ENCODE data around the gene DDX1. TPM values are rescaled to one million over a fixed set of nuclear protein-coding genes. Genes with fewer than 3 reads are reported as not detected.

DDX1 gene
- total and polyA plus RNA-seq, 9 of the 15 experiments (the other 6 are each of a cell fraction or from before 2014, with no cell fraction given) = 116 to 277 (median 232) TPM

DNA sequence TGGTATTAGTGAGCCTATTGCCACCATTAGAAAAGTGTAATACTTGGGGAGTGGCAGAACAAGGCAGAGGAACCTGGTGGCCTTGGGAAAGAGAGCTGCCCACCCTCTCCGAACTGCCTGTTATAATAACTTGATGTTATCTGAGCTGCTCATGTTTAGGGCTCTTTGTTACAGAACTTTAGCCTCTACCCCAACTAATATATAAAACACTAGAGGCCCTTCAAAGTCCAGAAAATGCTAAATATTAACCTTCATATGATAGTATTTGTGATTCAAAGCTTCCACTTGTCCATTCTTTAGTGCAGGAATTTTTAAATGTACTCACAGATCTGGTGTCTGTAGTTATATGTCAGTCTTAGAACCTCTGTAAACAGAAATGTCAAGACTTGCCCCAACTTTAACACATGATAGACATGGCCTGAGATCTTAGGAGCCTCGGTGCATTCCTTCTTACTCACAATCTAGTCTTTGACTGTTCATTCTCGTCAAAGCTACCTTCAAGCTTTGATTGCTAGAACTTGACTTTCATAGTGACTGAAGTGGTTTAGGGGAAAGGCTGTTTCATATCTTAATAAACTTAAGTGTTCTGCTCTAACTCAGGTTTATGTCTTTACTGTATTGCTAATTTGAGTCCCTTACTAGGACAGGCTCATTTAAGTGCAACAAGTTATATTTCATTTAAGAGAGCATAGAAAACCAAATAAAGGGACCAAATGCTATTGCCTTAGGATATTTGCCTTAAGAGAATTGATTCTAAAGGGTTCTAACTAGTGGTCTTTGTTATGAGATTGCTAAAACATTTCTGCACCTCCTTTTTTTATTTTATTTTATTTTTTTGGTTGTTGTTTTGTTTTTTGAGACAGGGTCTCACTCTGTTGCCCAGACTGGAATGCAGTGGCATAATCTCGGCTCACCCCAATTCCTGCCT is 41.6 kb downstream of the DDX1 start:
- no peak overlapping the region for H3K4me3 ChIP-seq
- H2AFZ ChIP-seq (ENCODE audit: low read depth, low read length) = no peak overlapping the region
- DNase-seq (ENCODE audit: extremely low read depth in 1 of 4, low spot score in 3 of 4) (no peak), ATAC-seq (no peak), FAIRE-seq (no peak)
- no peak overlapping the region for H3K4me2 ChIP-seq (ENCODE audit: insufficient read depth, low read length)
- intact Hi-C loops (cut with micrococcal nuclease) = loop anchor here (10.0 kb wide), 1 partner anchor 881 kb away; no protein-coding TSS in a partner anchor
- TF ChIP-seq CBX8 (IDR thresholded peaks at IDR 0.05; ENCODE audit: borderline replicate concordance, extremely low read depth, low read depth, low read length, poor library complexity, severe bottlenecking) (no peak), HEY1 (CRISPR knock-in tag; IDR thresholded peaks at IDR 0.05; ENCODE audit: borderline replicate concordance) (no peak), ZNF12 (CRISPR knock-in tag; IDR thresholded peaks at IDR 0.05) (no peak), BRD9 (IDR thresholded peaks at IDR 0.05; ENCODE audit: low read depth, partially characterized antibody) (no peak), PTBP1 (IDR thresholded peaks at IDR 0.05; ENCODE audit: low read depth, low read length) (no peak), FOS (IDR thresholded peaks at IDR 0.05; ENCODE audit: extremely low read depth, insufficient read length) (no peak)
- TF ChIP-seq, protein P1, sequence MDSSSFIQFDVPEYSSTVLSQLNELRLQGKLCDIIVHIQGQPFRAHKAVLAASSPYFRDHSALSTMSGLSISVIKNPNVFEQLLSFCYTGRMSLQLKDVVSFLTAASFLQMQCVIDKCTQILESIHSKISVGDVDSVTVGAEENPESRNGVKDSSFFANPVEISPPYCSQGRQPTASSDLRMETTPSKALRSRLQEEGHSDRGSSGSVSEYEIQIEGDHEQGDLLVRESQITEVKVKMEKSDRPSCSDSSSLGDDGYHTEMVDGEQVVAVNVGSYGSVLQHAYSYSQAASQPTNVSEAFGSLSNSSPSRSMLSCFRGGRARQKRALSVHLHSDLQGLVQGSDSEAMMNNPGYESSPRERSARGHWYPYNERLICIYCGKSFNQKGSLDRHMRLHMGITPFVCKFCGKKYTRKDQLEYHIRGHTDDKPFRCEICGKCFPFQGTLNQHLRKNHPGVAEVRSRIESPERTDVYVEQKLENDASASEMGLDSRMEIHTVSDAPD (CRISPR knock-in tag; IDR thresholded peaks at IDR 0.05) = no peak
- H3K27me3 ChIP-seq (ENCODE audit: control insufficient read depth in 2 of 2, insufficient read depth in 2 of 2, low read length in 2 of 2) = no peaks in the 10 kb centered on the region
- WGBS (ENCODE audit: insufficient coverage, low coverage, missing lambda C conversion rate) = 91% methylated on average over 4 of the region's 4 CpGs
- H3K9ac ChIP-seq (ENCODE audit: insufficient read depth in 1 of 2, low read depth in 2 of 2, low read length in 2 of 2) = no peak overlapping the region
- no TSS peak for BruUV-seq (replicated peaks)
- in situ Hi-C loops (cut with MboI) = no loop called here
- no peaks in the 10 kb centered on the region for H3K4me1 ChIP-seq (replicated peaks in 1 of 2; ENCODE audit: control insufficient read depth in 2 of 2, insufficient read depth in 2 of 2, low read length in 2 of 2)
- H3K36me3 ChIP-seq (ENCODE audit: control insufficient read depth, insufficient read depth, low read length) = peaks cover 96% of the 10 kb centered on the region
- H3K79me2 ChIP-seq (ENCODE audit: control insufficient read depth, insufficient read depth, low read length) = no peaks in the 10 kb centered on the region
- H3K9me1 ChIP-seq (ENCODE audit: control insufficient read depth, insufficient read depth, low read length) = no peaks in the 10 kb centered on the region
- no peaks in the 10 kb centered on the region for H4K20me1 ChIP-seq (replicated peaks; ENCODE audit: control insufficient read depth, insufficient read depth, low read length)
- ChIA-PET POLR2A (interaction anchor here (0.9 to 1.7 kb wide), 2 partner anchors 12 to 31 kb away, joined by 4 to 5 read pairs; no protein-coding TSS in a partner anchor), CTCF (ENCODE audit: low intra/inter-chr PET ratio) (no interaction called here)
- H3K27ac ChIP-seq (ENCODE audit: extremely low read depth, low read depth, low read length) = no peak overlapping the region
- no peaks in the 10 kb centered on the region for H3K9me3 ChIP-seq (replicated peaks; ENCODE audit: control insufficient read depth, insufficient read depth, low read depth, low read length)

All from K562 (cell line).